ENCODE measurements around the gene CACNA2D3.

The CACNA2D3 gene

DNA sequence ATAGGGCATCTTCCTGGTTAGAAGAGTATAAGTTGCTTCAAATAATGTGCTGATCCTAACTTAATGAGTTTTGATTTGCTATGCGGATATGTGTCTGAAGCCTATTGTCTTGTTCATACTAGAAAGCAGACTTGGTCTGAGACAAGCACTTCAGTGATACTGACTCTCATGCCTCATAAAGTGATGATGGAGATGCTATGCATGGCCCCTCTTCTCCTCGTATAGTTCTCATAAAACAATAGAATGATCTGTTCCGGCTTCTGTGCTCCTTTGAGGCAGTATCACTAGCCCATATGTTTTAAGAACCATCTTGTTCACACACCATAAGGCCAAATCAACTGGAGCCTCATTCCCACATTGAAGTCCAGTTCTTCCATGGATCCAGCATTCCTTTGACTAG, 583.4 kb downstream of the CACNA2D3 start:
- Histone ChIP-seq H2AFZ (no peak overlapping the region), H3K27me3 (ENCODE audit: control insufficient read depth, insufficient read depth, low read length) (no peaks in the 10 kb centered on the region), H3K79me2 (no peaks in the 10 kb centered on the region), H3K4me1 (no peaks in the 10 kb centered on the region), H3K4me3 (ENCODE audit: low read depth, low read length) (no peak overlapping the region), H3K9me3 (ENCODE audit: control insufficient read depth, low read length) (no peaks in the 10 kb centered on the region), H3K36me3 (ENCODE audit: control insufficient read depth, insufficient read depth, low read length) (no peaks in the 10 kb centered on the region), H3K4me2 (ENCODE audit: low read length) (no peak overlapping the region), H3K27ac (no peak overlapping the region), H3K9ac (no peak overlapping the region)
- TF ChIP-seq, protein P1, sequence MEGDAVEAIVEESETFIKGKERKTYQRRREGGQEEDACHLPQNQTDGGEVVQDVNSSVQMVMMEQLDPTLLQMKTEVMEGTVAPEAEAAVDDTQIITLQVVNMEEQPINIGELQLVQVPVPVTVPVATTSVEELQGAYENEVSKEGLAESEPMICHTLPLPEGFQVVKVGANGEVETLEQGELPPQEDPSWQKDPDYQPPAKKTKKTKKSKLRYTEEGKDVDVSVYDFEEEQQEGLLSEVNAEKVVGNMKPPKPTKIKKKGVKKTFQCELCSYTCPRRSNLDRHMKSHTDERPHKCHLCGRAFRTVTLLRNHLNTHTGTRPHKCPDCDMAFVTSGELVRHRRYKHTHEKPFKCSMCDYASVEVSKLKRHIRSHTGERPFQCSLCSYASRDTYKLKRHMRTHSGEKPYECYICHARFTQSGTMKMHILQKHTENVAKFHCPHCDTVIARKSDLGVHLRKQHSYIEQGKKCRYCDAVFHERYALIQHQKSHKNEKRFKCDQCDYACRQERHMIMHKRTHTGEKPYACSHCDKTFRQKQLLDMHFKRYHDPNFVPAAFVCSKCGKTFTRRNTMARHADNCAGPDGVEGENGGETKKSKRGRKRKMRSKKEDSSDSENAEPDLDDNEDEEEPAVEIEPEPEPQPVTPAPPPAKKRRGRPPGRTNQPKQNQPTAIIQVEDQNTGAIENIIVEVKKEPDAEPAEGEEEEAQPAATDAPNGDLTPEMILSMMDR (IDR thresholded peaks at IDR 0.05): no peak

DNA sequence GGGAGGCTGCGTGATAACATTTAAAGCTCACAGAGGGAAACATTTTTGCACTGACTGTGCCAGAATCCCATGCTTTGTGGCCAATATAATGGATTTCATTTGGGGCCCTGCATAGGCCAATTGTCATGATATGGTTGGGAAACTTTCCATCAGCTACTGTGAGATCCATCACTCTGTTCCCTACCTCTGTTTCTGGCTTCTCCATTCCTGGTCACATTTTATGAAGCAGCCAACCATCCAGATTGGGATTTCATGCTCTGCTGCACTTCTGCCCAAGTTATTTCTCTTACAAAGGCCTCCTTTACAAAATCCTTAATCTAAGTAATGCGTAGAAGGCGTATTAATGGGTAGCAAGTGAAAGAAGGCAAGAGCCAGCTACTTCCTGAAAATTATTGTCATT, 584.4 kb downstream of the CACNA2D3 start:
- Histone ChIP-seq H3K9me3 (ENCODE audit: control insufficient read depth, low read length) (no peaks in the 10 kb centered on the region), H3K27ac (no peak overlapping the region), H3K9ac (no peak overlapping the region), H3K36me3 (ENCODE audit: control insufficient read depth, insufficient read depth, low read length) (no peaks in the 10 kb centered on the region), H3K4me2 (ENCODE audit: low read length) (no peak overlapping the region), H3K4me3 (ENCODE audit: low read depth, low read length) (no peak overlapping the region), H3K27me3 (ENCODE audit: control insufficient read depth, insufficient read depth, low read length) (no peaks in the 10 kb centered on the region), H2AFZ (no peak overlapping the region), H3K4me1 (no peaks in the 10 kb centered on the region), H3K79me2 (no peaks in the 10 kb centered on the region)
- TF ChIP-seq, protein P1 (IDR thresholded peaks at IDR 0.05): no peak

DNA sequence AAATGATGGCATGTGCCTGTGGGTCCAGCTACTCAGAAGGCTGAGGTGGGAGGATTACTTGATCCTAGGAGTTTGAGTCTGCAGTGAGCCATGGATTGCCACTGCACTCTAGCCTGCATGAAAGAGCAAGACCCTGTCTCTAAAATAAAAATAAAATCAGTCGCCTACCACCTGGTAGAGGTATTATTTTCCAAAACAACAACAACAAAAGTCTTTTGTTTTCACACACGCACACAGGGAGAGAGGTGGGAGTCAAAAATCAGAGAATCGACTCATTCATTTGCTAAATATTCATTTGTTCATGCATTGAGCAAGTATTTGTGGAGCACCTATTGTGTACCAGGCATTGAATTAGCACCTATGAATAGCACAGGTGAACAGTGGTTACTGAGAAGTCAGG, 587.4 kb downstream of the CACNA2D3 start:
- H2AFZ ChIP-seq: no peak overlapping the region
- no peaks in the 10 kb centered on the region for H3K36me3 ChIP-seq (ENCODE audit: control insufficient read depth, insufficient read depth, low read length)
- H3K79me2 ChIP-seq: no peaks in the 10 kb centered on the region
- H3K9ac ChIP-seq: no peak overlapping the region
- no peak overlapping the region for H3K4me2 ChIP-seq (ENCODE audit: low read length)
- no peak overlapping the region for H3K4me3 ChIP-seq (ENCODE audit: low read depth, low read length)
- H3K27ac ChIP-seq: no peak overlapping the region
- no peaks in the 10 kb centered on the region for H3K9me3 ChIP-seq (ENCODE audit: control insufficient read depth, low read length)
- H3K27me3 ChIP-seq (ENCODE audit: control insufficient read depth, insufficient read depth, low read length): no peaks in the 10 kb centered on the region
- TF ChIP-seq, protein P1 (IDR thresholded peaks at IDR 0.05): no peak
- no peaks in the 10 kb centered on the region for H3K4me1 ChIP-seq

DNA sequence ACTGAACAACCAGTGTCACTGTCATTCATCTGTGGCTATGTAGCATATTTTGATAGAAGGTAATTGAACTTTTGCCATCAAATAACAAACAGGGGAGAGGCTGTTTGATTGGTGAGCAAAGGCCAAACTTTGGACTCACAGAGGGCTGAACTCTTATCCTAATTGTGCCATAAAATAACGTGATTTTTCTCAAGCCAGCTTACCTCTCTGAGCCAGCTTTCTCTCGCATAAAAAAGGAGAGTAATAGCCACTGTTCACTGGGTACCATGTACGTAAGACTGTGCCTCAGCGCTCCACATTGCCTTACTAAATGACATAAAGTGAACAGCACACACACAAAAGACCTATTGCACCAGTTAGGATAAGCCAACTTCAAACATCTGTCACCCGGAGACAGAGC, 588.6 kb downstream of the CACNA2D3 start:
- no peaks in the 10 kb centered on the region for H3K79me2 ChIP-seq
- no peaks in the 10 kb centered on the region for H3K36me3 ChIP-seq (ENCODE audit: control insufficient read depth, insufficient read depth, low read length)
- H3K9ac ChIP-seq: no peak overlapping the region
- H3K27me3 ChIP-seq (ENCODE audit: control insufficient read depth, insufficient read depth, low read length): no peaks in the 10 kb centered on the region
- H3K9me3 ChIP-seq (ENCODE audit: control insufficient read depth, low read length): no peaks in the 10 kb centered on the region
- H3K4me1 ChIP-seq: no peaks in the 10 kb centered on the region
- H3K4me3 ChIP-seq (ENCODE audit: low read depth, low read length): no peak overlapping the region
- TF ChIP-seq, protein P1 (IDR thresholded peaks at IDR 0.05): no peak
- no peak overlapping the region for H3K27ac ChIP-seq
- H3K4me2 ChIP-seq (ENCODE audit: low read length): no peak overlapping the region
- no peak overlapping the region for H2AFZ ChIP-seq

DNA sequence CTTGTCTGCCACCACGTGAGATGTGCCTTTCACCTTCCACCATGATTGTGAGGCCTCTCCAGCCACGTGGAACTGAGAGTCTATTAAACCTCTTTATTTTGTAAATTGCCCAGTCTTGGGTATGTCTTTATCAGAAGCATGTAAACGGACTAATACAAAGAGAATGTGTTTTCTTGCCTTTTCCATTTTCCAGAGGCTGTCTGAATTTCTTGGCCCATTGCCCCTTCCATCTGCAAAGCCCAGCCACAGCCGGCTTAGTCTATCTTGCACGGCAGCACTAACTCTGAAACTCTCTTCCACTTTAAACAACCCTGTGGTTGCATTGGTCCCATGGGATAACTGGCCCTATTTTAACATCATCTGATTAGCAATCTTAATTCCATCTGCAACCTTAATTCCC, 590.2 kb downstream of the CACNA2D3 start:
- Histone ChIP-seq H3K27me3 (ENCODE audit: control insufficient read depth, insufficient read depth, low read length) (no peaks in the 10 kb centered on the region), H2AFZ (no peak overlapping the region), H3K79me2 (no peaks in the 10 kb centered on the region), H3K4me3 (ENCODE audit: low read depth, low read length) (no peak overlapping the region), H3K36me3 (ENCODE audit: control insufficient read depth, insufficient read depth, low read length) (no peaks in the 10 kb centered on the region), H3K27ac (no peak overlapping the region), H3K4me2 (ENCODE audit: low read length) (no peak overlapping the region), H3K9me3 (ENCODE audit: control insufficient read depth, low read length) (no peaks in the 10 kb centered on the region), H3K4me1 (no peaks in the 10 kb centered on the region), H3K9ac (no peak overlapping the region)
- TF ChIP-seq, protein P1 (IDR thresholded peaks at IDR 0.05): no peak

Data from parathyroid adenoma (tissue), 2 donors.